Activated CD8-positive, alpha-beta T cell treated with anti-CD3 and anti-CD28 coated beads for 36 hours (primary cell): Measurements from ENCODE around the gene RAET1L. TPM values are rescaled to one million over a fixed set of nuclear protein-coding genes. Genes with fewer than 3 reads are reported as not detected.
"Not testable (repeated sequence)": the region's sequence is repeated elsewhere in the genome, so short reads cannot be mapped to it uniquely, and the experiment has no call there.

Experiments used
- ATAC-seq: fragments of 200-7000 bp; cut with Tn5 transposase; one replicate; pipeline ENCODE4 v1.10.0; 2021; ENCODE audit warnings: mild to moderate bottlenecking, moderate library complexity
- CTCF ChIA-PET: fragments of 350-600 bp; sonication (Branson Sonifier 250); formaldehyde crosslinking; loops from one replicate; lab custom pipeline; 2021; ENCODE audit warnings: antibody characterized with exemption; lab: Charles Lee
- POLR2A ChIA-PET: fragments of 350-600 bp; sonication (Branson Sonifier 250); formaldehyde crosslinking; loops from one replicate; lab custom pipeline; 2021; ENCODE audit warnings: antibody characterized with exemption; lab: Charles Lee
- DNase-seq: peaks from one replicate; pipeline ENCODE4 v3.0.0-alpha.2; 2020
- H3K27ac Mint-ChIP-seq: one replicate; pipeline ENCODE4 v1.8.0; 2021; ENCODE audit warnings: mild to moderate bottlenecking, mixed read lengths
- H3K27me3 Mint-ChIP-seq: one replicate; pipeline ENCODE4 v1.8.0; 2021; ENCODE audit warnings: mixed read lengths
- H3K36me3 Mint-ChIP-seq: one replicate; pipeline ENCODE4 v1.8.0; 2021; ENCODE audit warnings: low read depth, mixed read lengths
- H3K4me1 Mint-ChIP-seq: one replicate; pipeline ENCODE4 v1.8.0; 2021; ENCODE audit warnings: low read depth, mixed read lengths
- H3K4me3 Mint-ChIP-seq: one replicate; pipeline ENCODE4 v1.8.0; 2021; ENCODE audit warnings: mild to moderate bottlenecking, moderate library complexity, mixed read lengths
- H3K9me3 Mint-ChIP-seq: one replicate; pipeline ENCODE4 v1.8.0; 2021; ENCODE audit warnings: mixed read lengths
- CTCF ChIP-seq: fragments of 200-600 bp; IDR thresholded peaks from one replicate; pipeline ENCODE4 v1.8.0; 2022; ENCODE audit warnings: antibody characterized with exemption, mild to moderate bottlenecking
- intact Hi-C: fragments of 100-400 bp; cut with micrococcal nuclease; formaldehyde crosslinking; loops from one replicate; pipeline ENCODE4 v1.10.0; 2022
- total RNA-seq, 2 experiments: library from RNA; stranded (reverse); gene quantifications; one replicate each; pipeline ENCODE4 v1.2.3, GENCODE V29; 2021

RAET1L gene
- total RNA-seq, 2 experiments from 2014 or later, result not detected

GRCh38 chr6:150004783-150005717, 20.3 kb downstream of the RAET1L start:
- ChIA-PET CTCF (no interaction called here), POLR2A (no interaction called here)

DNA sequence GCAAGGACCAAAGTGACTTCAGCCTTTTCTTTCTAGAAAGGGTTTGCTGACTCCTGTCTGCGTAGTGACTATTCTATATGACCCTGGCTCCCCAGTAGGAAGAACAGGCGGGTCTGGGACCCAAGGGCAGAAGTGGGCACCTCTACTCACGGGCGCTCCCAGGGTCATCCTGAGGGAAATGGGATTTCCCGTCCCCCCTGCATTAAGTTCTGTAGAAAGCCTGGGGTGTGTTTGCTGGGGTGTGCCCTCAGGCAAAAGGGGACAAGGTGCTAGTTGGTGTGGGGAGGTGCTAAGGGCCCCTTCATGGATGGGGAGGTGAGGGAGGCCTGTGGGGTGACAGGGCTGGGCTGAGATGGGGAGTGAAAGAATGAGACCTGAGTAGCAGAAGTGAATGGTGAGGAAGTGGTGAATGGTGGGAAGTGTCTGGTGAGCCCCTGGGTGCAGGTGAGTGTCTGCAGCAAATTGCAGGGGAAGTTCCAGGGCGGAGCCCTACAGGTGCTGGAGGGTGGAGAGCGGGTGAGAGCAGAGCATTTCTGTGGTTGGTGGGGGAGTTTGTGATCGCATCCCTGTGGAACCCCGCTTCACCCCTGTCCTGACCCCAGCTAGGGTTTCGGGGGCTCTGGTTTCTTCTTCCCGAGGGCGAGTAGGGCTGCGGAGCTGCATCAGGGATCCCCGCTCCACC, 21.1 kb downstream of the RAET1L start:
- Mint-ChIP-seq H3K27ac (peak overlapping the region; percentile 9), H3K27me3 (peaks cover 14% of the 10 kb centered on the region)
- CTCF ChIA-PET, result no interaction called here

More at GRCh38 chr6:150004783-150005717, 20.3 kb downstream of the RAET1L start:
- ATAC-seq (peak; percentile 80), DNase-seq (peak; percentile 94)
- TF ChIP-seq CTCF, result no peak
- Mint-ChIP-seq H3K4me1 (peaks cover 60% of the 10 kb centered on the region), H3K36me3 (no peaks in the 10 kb centered on the region), H3K4me3 (peak overlapping the region; percentile 79), H3K27ac (peak overlapping the region; percentile 73), H3K27me3 (peaks cover 19% of the 10 kb centered on the region), H3K9me3 (peaks cover 1% of the 10 kb centered on the region)
- intact Hi-C loops, result loop anchor here (5.0 kb wide), 2 partner anchors 43 to 68 kb away; partner anchors contain the start of gene ULBP1

DNA sequence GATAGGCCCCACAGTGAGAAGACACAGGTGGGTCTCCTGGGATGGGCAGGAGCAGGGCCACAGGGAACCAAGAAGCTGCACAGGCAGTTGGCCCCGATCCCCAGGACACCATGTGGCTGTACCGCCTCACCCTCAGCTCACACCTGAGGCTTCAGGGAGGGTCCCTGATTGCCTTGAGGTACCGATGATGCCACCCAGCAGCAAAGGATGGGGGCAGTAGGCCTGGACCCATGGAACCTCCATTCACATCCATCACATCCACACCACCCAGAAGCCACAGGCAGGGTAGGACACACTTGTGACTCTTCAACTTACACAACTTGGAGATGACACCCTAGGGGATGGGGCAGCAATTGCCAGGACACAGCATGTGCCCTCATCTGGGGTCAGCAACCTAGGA, 21.7 kb downstream of the RAET1L start:
- POLR2A ChIA-PET, H3K36me3 Mint-ChIP-seq, DNase-seq, CTCF ChIA-PET, H3K27ac Mint-ChIP-seq, H3K9me3 Mint-ChIP-seq, ATAC-seq, H3K4me3 Mint-ChIP-seq: not testable (repeated sequence)
- H3K27me3 Mint-ChIP-seq, result peaks cover 16% of the 10 kb centered on the region
- intact Hi-C loops, result loop anchor here (5.0 kb wide), 2 partner anchors 41 to 66 kb away; partner anchors contain the start of gene ULBP1
- peaks cover 58% of the 10 kb centered on the region for H3K4me1 Mint-ChIP-seq

More for the DNA sequence above, 21.1 kb downstream of the RAET1L start:
- Mint-ChIP-seq H3K9me3 (peaks cover 1% of the 10 kb centered on the region), H3K36me3 (no peaks in the 10 kb centered on the region), H3K4me3 (peak overlapping the region; percentile 79), H3K4me1 (peaks cover 60% of the 10 kb centered on the region)
- TF ChIP-seq CTCF, result no peak
- DNase-seq (peak; percentile 78), ATAC-seq (peak; percentile 31)
- POLR2A ChIA-PET, result no interaction called here
- intact Hi-C loops, result loop anchor here (5.0 kb wide), 2 partner anchors 42 to 67 kb away; partner anchors contain the start of gene ULBP1

GRCh38 chr6:150002710-150003109, 22.6 kb downstream of the RAET1L start:
- POLR2A ChIA-PET, result no interaction called here
- no peak for TF ChIP-seq CTCF
- Mint-ChIP-seq H3K27ac (no peak overlapping the region), H3K27me3 (peaks cover 13% of the 10 kb centered on the region), H3K36me3 (no peaks in the 10 kb centered on the region), H3K4me1 (peaks cover 54% of the 10 kb centered on the region), H3K4me3 (no peak overlapping the region), H3K9me3 (peaks cover 1% of the 10 kb centered on the region)
- ATAC-seq, result no peak
- no peak for DNase-seq
- CTCF ChIA-PET, result no interaction called here
- intact Hi-C loops, result loop anchor here (5.0 kb wide), 2 partner anchors 40 to 65 kb away; partner anchors contain the start of gene ULBP1

DNA sequence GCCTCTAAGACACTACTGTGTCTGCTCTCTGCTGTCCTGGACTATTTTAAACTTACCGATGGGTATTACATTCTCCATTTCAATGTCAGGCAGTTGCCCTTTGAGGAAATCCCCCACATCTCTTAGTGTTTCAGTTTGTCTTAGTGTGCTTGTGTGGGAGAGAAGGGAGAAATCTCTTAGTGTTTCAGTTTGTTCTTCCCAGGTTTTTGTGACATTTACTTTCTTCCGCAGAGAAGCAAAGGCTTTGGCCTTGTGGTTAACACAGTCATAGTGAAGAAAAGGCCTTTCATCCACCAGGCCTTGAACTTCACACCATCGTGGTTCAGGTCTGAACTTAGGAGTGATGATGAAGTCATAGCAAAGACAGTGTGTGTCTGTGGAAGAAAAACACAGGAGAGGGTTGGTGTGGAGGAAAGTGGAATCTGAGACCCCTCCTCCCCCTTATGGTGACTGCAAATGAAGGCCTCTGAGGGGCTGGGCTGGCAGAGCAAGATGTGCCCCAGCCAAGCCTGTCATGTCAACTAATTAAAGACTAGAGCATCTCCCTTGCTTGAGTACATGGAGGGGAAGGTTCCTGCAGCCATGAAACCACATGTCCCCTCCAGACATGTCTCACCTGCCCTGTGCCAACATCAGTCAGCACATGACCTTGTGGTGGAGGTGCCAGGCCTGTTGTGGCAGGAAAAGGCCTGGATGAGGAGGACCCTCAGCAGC, 23.9 kb downstream of the RAET1L start:
- ChIA-PET POLR2A (interaction anchor here (1.0 kb wide), 1 partner anchor 11 kb away, joined by 3 read pairs; no protein-coding TSS in a partner anchor), CTCF (no interaction called here)
- Mint-ChIP-seq H3K27ac (peak overlapping the region; percentile 21), H3K36me3 (no peaks in the 10 kb centered on the region), H3K4me3 (no peak overlapping the region), H3K9me3 (peaks cover 1% of the 10 kb centered on the region), H3K4me1 (peaks cover 42% of the 10 kb centered on the region), H3K27me3 (peaks cover 24% of the 10 kb centered on the region)
- no peak for TF ChIP-seq CTCF
- ATAC-seq, result peak; percentile 34
- intact Hi-C loops, result loop anchor here (5.0 kb wide), 2 partner anchors 39 to 64 kb away; partner anchors contain the start of gene ULBP1
- peak; percentile 60 for DNase-seq
